ENCODE measurements around the gene FAM117A.

DNA sequence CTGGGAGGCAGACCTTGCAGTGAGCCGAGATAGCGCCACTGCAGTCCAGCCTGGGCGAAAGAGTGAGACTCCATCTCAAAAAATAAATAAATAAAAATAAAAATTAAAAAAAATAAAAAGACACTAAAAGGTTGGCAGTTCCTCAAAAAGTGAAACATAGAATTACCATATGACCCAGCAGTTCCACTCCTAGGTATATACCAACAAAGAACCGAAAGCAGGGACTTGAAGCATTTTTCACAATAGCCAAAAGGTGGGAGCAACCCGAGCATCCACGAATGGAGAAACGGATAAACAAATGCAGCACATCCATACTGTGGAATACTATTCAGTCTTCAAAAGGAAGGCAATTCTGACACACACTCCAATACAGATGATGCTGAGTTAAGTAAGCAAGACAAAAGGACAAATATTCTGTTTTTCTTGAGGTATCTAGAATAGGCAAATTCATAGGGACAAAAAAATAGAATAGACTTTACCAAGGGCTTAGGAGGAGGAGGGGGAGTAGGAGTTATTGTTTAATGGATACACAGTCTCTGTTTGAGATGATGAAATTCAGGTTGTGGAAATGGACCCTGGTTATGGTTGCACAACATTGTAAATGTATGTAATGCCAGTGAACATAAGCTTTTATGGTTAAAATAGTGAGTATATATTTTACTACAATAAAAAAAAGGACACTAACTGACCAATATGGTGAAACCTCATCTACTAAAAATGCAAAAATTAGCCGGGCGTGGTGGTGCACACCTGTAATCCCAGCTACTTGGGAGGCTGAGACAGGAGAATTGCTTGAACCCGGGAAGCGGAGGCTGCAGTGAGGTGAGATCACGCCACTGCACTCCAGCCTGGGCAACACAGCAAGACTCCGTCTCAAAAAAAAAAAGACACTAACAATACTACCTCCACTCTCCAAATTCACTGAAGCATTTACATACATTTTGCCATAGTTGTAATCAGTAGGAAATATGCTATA, 29.1 kb downstream of the FAM117A start:
- TF ChIP-seq, protein P1, sequence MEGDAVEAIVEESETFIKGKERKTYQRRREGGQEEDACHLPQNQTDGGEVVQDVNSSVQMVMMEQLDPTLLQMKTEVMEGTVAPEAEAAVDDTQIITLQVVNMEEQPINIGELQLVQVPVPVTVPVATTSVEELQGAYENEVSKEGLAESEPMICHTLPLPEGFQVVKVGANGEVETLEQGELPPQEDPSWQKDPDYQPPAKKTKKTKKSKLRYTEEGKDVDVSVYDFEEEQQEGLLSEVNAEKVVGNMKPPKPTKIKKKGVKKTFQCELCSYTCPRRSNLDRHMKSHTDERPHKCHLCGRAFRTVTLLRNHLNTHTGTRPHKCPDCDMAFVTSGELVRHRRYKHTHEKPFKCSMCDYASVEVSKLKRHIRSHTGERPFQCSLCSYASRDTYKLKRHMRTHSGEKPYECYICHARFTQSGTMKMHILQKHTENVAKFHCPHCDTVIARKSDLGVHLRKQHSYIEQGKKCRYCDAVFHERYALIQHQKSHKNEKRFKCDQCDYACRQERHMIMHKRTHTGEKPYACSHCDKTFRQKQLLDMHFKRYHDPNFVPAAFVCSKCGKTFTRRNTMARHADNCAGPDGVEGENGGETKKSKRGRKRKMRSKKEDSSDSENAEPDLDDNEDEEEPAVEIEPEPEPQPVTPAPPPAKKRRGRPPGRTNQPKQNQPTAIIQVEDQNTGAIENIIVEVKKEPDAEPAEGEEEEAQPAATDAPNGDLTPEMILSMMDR (IDR thresholded peaks at IDR 0.05; ENCODE audit: poor library complexity), result no peak
- no peak for TF ChIP-seq EZH2 (IDR thresholded peaks at IDR 0.05; ENCODE audit: borderline replicate concordance)
- no peak for TF ChIP-seq EZH2phosphoT487 (IDR thresholded peaks at IDR 0.05; ENCODE audit: low read depth, severe bottlenecking, unreplicated experiment)
